ENCODE measurements around the gene GNG13. TPM values are rescaled to one million over a fixed set of nuclear protein-coding genes. Genes with fewer than 3 reads are reported as not detected.
"Not testable (repeated sequence)": the region's sequence is repeated elsewhere in the genome, so short reads cannot be mapped to it uniquely, and the experiment has no call there.

The GNG13 gene
- total RNA-seq, 1 donor from 2014 or later, result not detected

GRCh38 chr16:832652-833336 is 32.3 kb upstream of the GNG13 start:
- intact Hi-C loops (cut with micrococcal nuclease), result no loop called here

- intact Hi-C loops (cut with micrococcal nuclease), result no loop called here
Observed at GRCh38 chr16:831571-832413, 31.3 kb upstream of the GNG13 start.

GRCh38 chr16:830871-831570 is 30.5 kb upstream of the GNG13 start:
- intact Hi-C loops (cut with micrococcal nuclease), result no loop called here

GRCh38 chr16:830107-830870 is 29.8 kb upstream of the GNG13 start:
- intact Hi-C loops (cut with micrococcal nuclease), result no loop called here

- intact Hi-C loops (cut with micrococcal nuclease), result no loop called here
Observed at GRCh38 chr16:828891-829290, 28.4 kb upstream of the GNG13 start.

- intact Hi-C loops (cut with micrococcal nuclease), result no loop called here
Observed at GRCh38 chr16:827513-827912, 27.0 kb upstream of the GNG13 start.

- intact Hi-C loops (cut with micrococcal nuclease), result no loop called here
Observed at GRCh38 chr16:825341-826061, 25.0 kb upstream of the GNG13 start.

- intact Hi-C loops (cut with micrococcal nuclease), result no loop called here
Observed at GRCh38 chr16:824601-825000, 24.1 kb upstream of the GNG13 start.

- intact Hi-C loops (cut with micrococcal nuclease), result no loop called here
Observed at GRCh38 chr16:824194-824593, 23.7 kb upstream of the GNG13 start.

GRCh38 chr16:822909-823297 is 22.4 kb upstream of the GNG13 start:
- intact Hi-C loops (cut with micrococcal nuclease), result no loop called here

- intact Hi-C loops (cut with micrococcal nuclease), result no loop called here
Observed at GRCh38 chr16:822174-822908, 21.8 kb upstream of the GNG13 start.

GRCh38 chr16:821751-822150 is 21.2 kb upstream of the GNG13 start:
- intact Hi-C loops (cut with micrococcal nuclease), result no loop called here

GRCh38 chr16:820748-821147 is 20.2 kb upstream of the GNG13 start:
- intact Hi-C loops (cut with micrococcal nuclease), result no loop called here

- intact Hi-C loops (cut with micrococcal nuclease), result not testable (repeated sequence)
Observed at GRCh38 chr16:820044-820408, 19.5 kb upstream of the GNG13 start.

- intact Hi-C loops (cut with micrococcal nuclease), result no loop called here
Observed at GRCh38 chr16:819336-820043, 19.0 kb upstream of the GNG13 start.

- intact Hi-C loops (cut with micrococcal nuclease), result no loop called here
Observed at GRCh38 chr16:818592-818991, 18.1 kb upstream of the GNG13 start.

- intact Hi-C loops (cut with micrococcal nuclease), result no loop called here
Observed at GRCh38 chr16:818132-818531, 17.6 kb upstream of the GNG13 start.

- intact Hi-C loops (cut with micrococcal nuclease), result no loop called here
Observed at GRCh38 chr16:817001-817906, 16.7 kb upstream of the GNG13 start.

Data from T-helper 1 cell treated with Interleukin-12 subunit alpha and Interleukin-12 subunit beta and Interleukin-4 antibody, amounts not matched to agents 30 ng/mL and 1 ng/mL, for 36 hours (primary cell).